GM10248 (cell line): ENCODE data around the gene MAP3K10.

ENCODE experiments used
- CTCF ChIA-PET: fragments of 300-600 bp; sonication (Branson Sonifier 250); formaldehyde crosslinking; extraction: SDS; loops from one replicate; lab custom pipeline; 2021; ENCODE audit warnings: antibody characterized with exemption; lab: Yijun Ruan, JAX
- POLR2A ChIA-PET: fragments of 350-650 bp; sonication (Branson Sonifier 250); formaldehyde crosslinking; extraction: SDS; loops from one replicate; lab custom pipeline; 2020; ENCODE audit warnings: antibody characterized with exemption; lab: Yijun Ruan, JAX
- DNase-seq: peaks from one replicate; pipeline ENCODE4 v3.0.0; 2012; ENCODE audit errors: extremely low spot score
- CTCF ChIP-seq: IDR thresholded peaks from 2 replicates; pipeline ENCODE4 v1.5.1; 2012; ENCODE audit warnings: mild to moderate bottlenecking, low read depth; ENCODE audit errors: extremely low read depth, missing control alignments, control extremely low read depth

MAP3K10 gene

GRCh38 chr19:40243181-40243580 is 52.0 kb downstream of the MAP3K10 start:
- ChIA-PET POLR2A (no interaction called here), CTCF (no interaction called here)
- TF ChIP-seq CTCF = no peak
- DNase-seq = no peak

GRCh38 chr19:40244579-40245317 is 53.5 kb downstream of the MAP3K10 start:
- CTCF ChIA-PET = interaction anchor here (2.4 kb wide), 1 partner anchor 14 kb away, joined by 5 read pairs; no protein-coding TSS in a partner anchor
- TF ChIP-seq CTCF = no peak
- POLR2A ChIA-PET = no interaction called here
- no peak for DNase-seq

GRCh38 chr19:40245506-40246128 is 54.4 kb downstream of the MAP3K10 start:
- no peak for DNase-seq
- CTCF ChIA-PET = interaction anchor here (2.4 kb wide), 1 partner anchor 13 kb away, joined by 5 read pairs; no protein-coding TSS in a partner anchor
- POLR2A ChIA-PET = no interaction called here
- TF ChIP-seq CTCF = no peak

GRCh38 chr19:40246292-40247073 is 55.3 kb downstream of the MAP3K10 start:
- POLR2A ChIA-PET = no interaction called here
- TF ChIP-seq CTCF = no peak
- DNase-seq = no peak
- CTCF ChIA-PET = interaction anchor here (0.8 to 2.4 kb wide), 5 partner anchors 12 to 107 kb away, joined by 3 to 5 read pairs (median 3); no protein-coding TSS in a partner anchor

DNA sequence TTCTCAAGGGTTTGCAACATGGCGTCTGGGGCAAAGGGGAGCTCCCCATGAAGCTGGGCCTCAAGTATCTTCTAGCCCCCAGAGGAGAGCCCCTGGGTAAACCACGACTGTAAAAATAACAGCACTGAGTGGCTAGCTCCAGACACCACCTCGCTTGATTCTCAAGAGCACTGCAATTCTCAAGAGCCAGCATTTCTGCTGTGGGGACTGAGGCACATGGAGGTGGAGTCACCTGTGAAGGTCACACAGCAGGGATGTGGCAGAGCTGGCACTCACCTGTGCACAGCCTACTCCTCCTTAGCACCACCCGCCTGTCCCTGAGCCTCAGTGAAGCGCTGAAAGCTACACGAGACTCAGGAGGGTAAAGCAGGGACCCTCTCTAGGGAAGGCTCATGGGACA is 56.0 kb downstream of the MAP3K10 start:
- CTCF ChIA-PET = interaction anchor here (0.8 to 2.4 kb wide), 5 partner anchors 11 to 108 kb away, joined by 3 to 5 read pairs (median 3); no protein-coding TSS in a partner anchor
- TF ChIP-seq CTCF = no peak
- POLR2A ChIA-PET = no interaction called here
- no peak for DNase-seq

GRCh38 chr19:40247735-40248262 is 56.6 kb downstream of the MAP3K10 start:
- CTCF ChIA-PET = interaction anchor here (1.2 to 1.7 kb wide), 2 partner anchors 82 to 217 kb away, joined by 3 to 4 read pairs; no protein-coding TSS in a partner anchor
- TF ChIP-seq CTCF = no peak
- DNase-seq = no peak
- POLR2A ChIA-PET = no interaction called here
